Placental pericyte (primary cell): Measurements from ENCODE around the gene SLC9A4. TPM values are rescaled to one million over a fixed set of nuclear protein-coding genes. Genes with fewer than 3 reads are reported as not detected.

Experiments
- small RNA-seq: library from RNA; depleted of rRNA; stranded (forward); fragments of <200 nt; gene quantifications from one replicate; pipeline ENCODE3, GENCODE V24; 2012; ENCODE audit warnings: low replicate concordance
- total RNA-seq: library from RNA; depleted of rRNA; stranded (reverse); fragments of >200 nt; gene quantifications from 2 replicates; pipeline ENCODE4 v1.2.3, GENCODE V29; 2012

Gene SLC9A4
- not detected in 2 replicates for total RNA-seq

DNA sequence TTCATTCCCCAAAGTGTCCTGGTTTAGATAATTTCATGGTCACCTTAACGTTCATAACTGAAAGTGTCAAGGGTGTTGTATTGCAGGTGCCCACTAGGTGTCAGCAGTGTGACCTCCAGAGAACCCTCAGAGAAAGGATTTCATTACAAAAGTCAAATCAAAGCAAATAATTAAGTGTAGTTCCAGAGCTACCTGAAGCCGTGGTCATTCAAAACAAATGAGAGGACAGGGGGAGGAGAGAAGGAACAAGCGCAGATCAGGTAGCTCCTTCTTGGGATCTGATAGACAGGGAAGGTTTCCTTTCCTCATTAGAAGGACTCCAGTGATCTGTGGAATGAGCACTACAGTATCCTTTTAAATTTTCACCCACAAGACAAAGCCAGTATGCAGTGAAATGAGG lies at the start of gene SLC9A4:
TSS of gene SLC9A4 (plus strand) at position 207 of the 400 bp plus-strand sequence. CDS start 534 bp downstream, outside the sequence.

Small RNA genes lying within 50 kb of the gene (small RNA-seq; reads per million reads assigned to genes)
- gene MIR4772: not detected

Other genes starting within 250 kb of the SLC9A4 start
- gene IL1RL1, start 161.7 kb upstream of the SLC9A4 start, total RNA-seq: 0.22 and 0.57 TPM in 2 replicates
- gene IL18R1, start 117.4 kb upstream of the SLC9A4 start, total RNA-seq: 0.43 and 0.44 TPM in 2 replicates
- gene IL18RAP, start 50.1 kb upstream of the SLC9A4 start, total RNA-seq: not detected in 2 replicates
- not detected in 2 replicates for gene SLC9A2, start 146.3 kb downstream of the SLC9A4 start, total RNA-seq